B cell (primary cell): ENCODE results near the gene APEX1. TPM values are rescaled to one million over a fixed set of nuclear protein-coding genes. Genes with fewer than 3 reads are reported as not detected.

Source experiments
- ATAC-seq: fragments of 200-7000 bp; cut with Tn5 transposase; one replicate; pipeline ENCODE4 v1.10.0; 2021; ENCODE audit warnings: low read depth, mild to moderate bottlenecking, moderate number of reproducible peaks, moderate library complexity
- CTCF ChIA-PET: fragments of 350-600 bp; sonication (Branson Sonifier 250); formaldehyde crosslinking; loops from one replicate; lab custom pipeline; 2021; ENCODE audit warnings: antibody characterized with exemption, inconsistent platforms; lab: Charles Lee
- POLR2A ChIA-PET: fragments of 350-600 bp; sonication (Branson Sonifier 250); formaldehyde crosslinking; loops from one replicate; lab custom pipeline; 2021; ENCODE audit warnings: antibody characterized with exemption; lab: Charles Lee
- DNase-seq: peaks from one replicate; pipeline ENCODE4 v3.0.0; 2013
- H2AFZ ChIP-seq: 2 replicates; pipeline ENCODE4 v1.6.1; 2012; ENCODE audit warnings: mild to moderate bottlenecking, low read depth, low read length; ENCODE audit not compliant: insufficient read depth, poor library complexity, severe bottlenecking
- H3K27ac ChIP-seq, 2 donors: 1 replicate in 1 of 2; 2 replicates in 1 of 2; pipeline ENCODE4 v1.5.1; 2012 to 2013; ENCODE audit warnings: low read length in 2 of 2, mild to moderate bottlenecking in 2 of 2, moderate library complexity in 1 of 2
- H3K27me3 ChIP-seq, 4 experiments: fragments of 200-600 bp in 1 of 4; sonication (generic) in 1 of 4; replicated peaks in 1 of 4; 1 replicate in 2 of 4; 2 replicates in 2 of 4; pipeline versions ENCODE4 v1.6.1 to v1.7.0; 2013 to 2016; ENCODE audit warnings: low read length in 3 of 4, mild to moderate bottlenecking in 2 of 4, mixed read lengths in 1 of 4, moderate library complexity in 1 of 4; ENCODE audit not compliant: insufficient read depth in 4 of 4, control insufficient read depth in 3 of 4; ENCODE audit errors: control extremely low read depth in 1 of 4
- H3K36me3 ChIP-seq, 2 experiments: replicated peaks in 1 of 2; 1 replicate in 1 of 2; 2 replicates in 1 of 2; pipeline versions ENCODE4 v1.6.1 to v1.7.1; 2013; ENCODE audit warnings: low read length in 1 of 2; ENCODE audit not compliant: insufficient read depth in 2 of 2, control insufficient read depth in 1 of 2; ENCODE audit errors: control extremely low read depth in 1 of 2, extremely low read depth in 1 of 2
- H3K4me1 ChIP-seq, 2 donors: fragments of 200-600 bp in 1 of 2; sonication (generic) in 1 of 2; 1 replicate in 1 of 2; 2 replicates in 1 of 2; pipeline versions ENCODE4 v1.5.1 to v1.6.1; 2013 to 2017; ENCODE audit warnings: low read length in 2 of 2; ENCODE audit not compliant: control insufficient read depth in 2 of 2, insufficient read depth in 2 of 2
- H3K4me2 ChIP-seq: replicated peaks from 2 replicates; pipeline ENCODE3; 2012; ENCODE audit warnings: mild to moderate bottlenecking, low read depth, low read length; ENCODE audit not compliant: poor library complexity, severe bottlenecking
- H3K4me3 ChIP-seq, 5 experiments: fragments of 200-600 bp in 1 of 5; sonication (generic) in 1 of 5; 1 replicate in 3 of 5; 2 replicates in 2 of 5; pipeline versions ENCODE4 v1.5.1 to v1.7.0; 2011 to 2016; ENCODE audit warnings: low read length in 4 of 5, mild to moderate bottlenecking in 4 of 5, low read depth in 2 of 5, control low read depth in 1 of 5, moderate library complexity in 1 of 5; ENCODE audit not compliant: insufficient read depth in 1 of 5; ENCODE audit errors: control extremely low read depth in 1 of 5, extremely low read depth in 1 of 5
- H3K79me2 ChIP-seq: fragments of 200-600 bp; sonication (generic); one replicate; pipeline ENCODE4 v1.6.0; 2016; ENCODE audit warnings: low read length; ENCODE audit not compliant: control insufficient read depth, insufficient read depth
- H3K9ac ChIP-seq: fragments of 200-600 bp; sonication (generic); 2 replicates; pipeline ENCODE4 v1.6.1; 2017; ENCODE audit warnings: mild to moderate bottlenecking, low read length, moderate library complexity
- H3K9me3 ChIP-seq, 3 donors: one replicate each; pipeline versions ENCODE4 v1.6.1 to v1.7.1; 2013; ENCODE audit warnings: low read length in 2 of 3; ENCODE audit not compliant: control insufficient read depth in 2 of 3, insufficient read depth in 1 of 3; ENCODE audit errors: control extremely low read depth in 1 of 3
- H4K20me1 ChIP-seq: 2 replicates; pipeline ENCODE4 v1.6.0; 2012; ENCODE audit warnings: mild to moderate bottlenecking, low read length; ENCODE audit not compliant: insufficient read depth, control insufficient read depth, poor library complexity, severe bottlenecking
- H3K27ac Mint-ChIP-seq: one replicate; pipeline ENCODE4 v1.8.0; 2021; ENCODE audit warnings: mixed read lengths
- H3K27me3 Mint-ChIP-seq: one replicate; pipeline ENCODE4 v1.8.0; 2021; ENCODE audit warnings: mixed read lengths
- H3K4me1 Mint-ChIP-seq: one replicate; pipeline ENCODE4 v1.8.0; 2021; ENCODE audit warnings: mixed read lengths
- H3K4me3 Mint-ChIP-seq: one replicate; pipeline ENCODE4 v1.8.0; 2021; ENCODE audit warnings: mixed read lengths
- H3K9me3 Mint-ChIP-seq: one replicate; pipeline ENCODE4 v1.8.0; 2022; ENCODE audit warnings: mixed read lengths; ENCODE audit not compliant: insufficient read depth
- EZH2 ChIP-seq: IDR thresholded peaks from 2 replicates; pipeline ENCODE4 v1.6.1; 2012; ENCODE audit warnings: borderline replicate concordance, low read depth, mild to moderate bottlenecking, moderate library complexity, low read length; ENCODE audit not compliant: insufficient read depth, poor library complexity, severe bottlenecking
- WGBS: methylation state at CpG from one replicate; pipeline ENCODE4 v1.1.5; 2013; ENCODE audit warnings: missing lambda C conversion rate; ENCODE audit not compliant: insufficient coverage; 5-methylcytosine and 5-hydroxymethylcytosine counted together
- intact Hi-C: fragments of 100-400 bp; cut with micrococcal nuclease; formaldehyde crosslinking; loops from one replicate; pipeline ENCODE4 v1.10.0; 2022
- polyA plus RNA-seq: library from polyadenylated mRNA; depleted of rRNA; stranded (reverse); fragments of >200 nt; gene quantifications from 2 replicates; pipeline ENCODE4 v1.2.3, GENCODE V29; 2012
- total RNA-seq, 2 donors: library from RNA; stranded (reverse); fragments of 120-200 nt in 1 of 2; gene quantifications; 1 replicate in 1 of 2; 2 replicates in 1 of 2; pipeline versions ENCODE4 v1.2.3 to v1.2.4, GENCODE V29; 2013 to 2022
- TF ChIP-seq, protein P1 (sequence below): fragments of 200-600 bp; IDR thresholded peaks from one replicate; pipeline ENCODE4 v1.8.0; 2022; ENCODE audit warnings: antibody characterized with exemption, mild to moderate bottlenecking

The APEX1 gene
- total and polyA plus RNA-seq, 2 donors (not counting 1 experiment from before 2014, with no cell fraction given), result 103 to 169 TPM

DNA sequence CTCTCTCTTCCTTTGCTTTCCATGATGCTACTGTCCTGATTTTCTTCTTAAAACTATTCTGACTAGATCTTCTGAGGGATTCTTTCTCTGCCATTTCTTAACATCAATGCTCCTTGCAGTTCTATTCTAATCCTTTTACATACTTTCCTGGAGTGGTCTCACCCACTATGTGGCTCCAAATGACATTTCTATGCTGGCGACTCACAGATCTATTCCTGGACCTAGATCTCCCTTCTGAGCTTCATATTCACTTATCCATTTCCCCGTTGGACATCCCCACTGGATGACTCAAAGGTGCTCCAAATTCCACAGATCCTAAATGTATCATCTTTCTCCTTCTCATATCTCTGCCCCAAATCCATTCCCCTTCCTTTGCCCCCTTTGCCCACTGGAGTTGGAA is 45.8 kb upstream of the APEX1 start:
- Histone ChIP-seq H3K4me1 (peaks cover 18 to 21% of the 10 kb centered on the region in 2 donors), H3K4me2 (no peak overlapping the region), H3K36me3 (peaks cover 4 to 55% of the 10 kb centered on the region in 2 experiments), H3K4me3 (no peak overlapping the region), H2AFZ (no peak overlapping the region), H3K79me2 (peaks cover 68% of the 10 kb centered on the region), H4K20me1 (peaks cover 35% of the 10 kb centered on the region), H3K27ac (peak overlapping the region in 1 of 2 donors; percentile 56), H3K27me3 (no peaks in the 10 kb centered on the region), H3K9me3 (no peaks in the 10 kb centered on the region), H3K9ac (no peak overlapping the region)
- H3K4me3 Mint-ChIP-seq, result no peak overlapping the region
- H3K27ac Mint-ChIP-seq, result peak overlapping the region; percentile 1
- ChIA-PET CTCF (interaction anchor here (1.7 kb wide), 1 partner anchor 282 kb away, joined by 7 read pairs; no protein-coding TSS in a partner anchor), POLR2A (no interaction called here)
- intact Hi-C loops, result no loop called here
- H3K9me3 Mint-ChIP-seq, result no peaks in the 10 kb centered on the region
- ATAC-seq (no peak), DNase-seq (no peak)
- 100% methylated on average over 2 of the region's 2 CpGs for WGBS
- peaks cover 48% of the 10 kb centered on the region for H3K4me1 Mint-ChIP-seq
- no peak for TF ChIP-seq EZH2
- TF ChIP-seq, protein P1, sequence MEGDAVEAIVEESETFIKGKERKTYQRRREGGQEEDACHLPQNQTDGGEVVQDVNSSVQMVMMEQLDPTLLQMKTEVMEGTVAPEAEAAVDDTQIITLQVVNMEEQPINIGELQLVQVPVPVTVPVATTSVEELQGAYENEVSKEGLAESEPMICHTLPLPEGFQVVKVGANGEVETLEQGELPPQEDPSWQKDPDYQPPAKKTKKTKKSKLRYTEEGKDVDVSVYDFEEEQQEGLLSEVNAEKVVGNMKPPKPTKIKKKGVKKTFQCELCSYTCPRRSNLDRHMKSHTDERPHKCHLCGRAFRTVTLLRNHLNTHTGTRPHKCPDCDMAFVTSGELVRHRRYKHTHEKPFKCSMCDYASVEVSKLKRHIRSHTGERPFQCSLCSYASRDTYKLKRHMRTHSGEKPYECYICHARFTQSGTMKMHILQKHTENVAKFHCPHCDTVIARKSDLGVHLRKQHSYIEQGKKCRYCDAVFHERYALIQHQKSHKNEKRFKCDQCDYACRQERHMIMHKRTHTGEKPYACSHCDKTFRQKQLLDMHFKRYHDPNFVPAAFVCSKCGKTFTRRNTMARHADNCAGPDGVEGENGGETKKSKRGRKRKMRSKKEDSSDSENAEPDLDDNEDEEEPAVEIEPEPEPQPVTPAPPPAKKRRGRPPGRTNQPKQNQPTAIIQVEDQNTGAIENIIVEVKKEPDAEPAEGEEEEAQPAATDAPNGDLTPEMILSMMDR, result no peak
- no peaks in the 10 kb centered on the region for H3K27me3 Mint-ChIP-seq

DNA sequence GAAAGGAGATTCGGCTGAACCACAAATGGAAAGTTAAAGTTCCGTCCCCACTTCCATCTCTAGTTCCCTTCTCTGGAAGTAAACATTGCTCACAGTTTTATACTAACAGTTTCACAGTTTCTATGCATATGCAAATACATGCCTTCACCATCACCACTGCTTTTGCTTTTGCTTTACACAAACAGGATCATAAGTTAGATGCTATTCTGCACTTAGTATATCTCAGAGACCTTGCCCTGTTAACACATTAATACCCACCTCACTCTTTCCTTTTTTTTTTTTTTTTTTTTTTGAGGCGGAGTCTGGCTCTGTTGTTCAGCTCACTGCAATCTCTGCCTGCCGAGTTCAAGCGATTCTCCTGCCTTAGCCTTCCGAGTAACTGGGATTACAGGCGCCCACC is 42.6 kb upstream of the APEX1 start:
- Mint-ChIP-seq H3K4me1 (peaks cover 49% of the 10 kb centered on the region), H3K4me3 (peak overlapping the region; percentile 100), H3K27ac (peak overlapping the region; percentile 100), H3K9me3 (no peaks in the 10 kb centered on the region), H3K27me3 (no peaks in the 10 kb centered on the region)
- H3K4me1 ChIP-seq, result peaks cover 31 to 35% of the 10 kb centered on the region in 2 donors
- H3K4me3 ChIP-seq, result peak overlapping the region; percentile 77 to 97 (median 93)
- CTCF ChIA-PET, result interaction anchor here (0.7 to 4.9 kb wide), 9 partner anchors 12 to 280 kb away, joined by 3 to 83 read pairs (median 35); partner anchors contain the start of genes APEX1, OSGEP and PIP4P1
- TF ChIP-seq, protein P1, result no peak
- no peak for TF ChIP-seq EZH2
- H3K4me2 ChIP-seq, result peak overlapping the region; percentile 74
- POLR2A ChIA-PET, result interaction anchor here (1.2 to 2.2 kb wide), 3 partner anchors 42 to 201 kb away, joined by 4 to 14 read pairs (median 13); partner anchors contain the start of genes APEX1, OSGEP and PARP2
- H2AFZ ChIP-seq, result peak overlapping the region; percentile 89
- peaks cover 1 to 23% of the 10 kb centered on the region in 2 experiments for H3K36me3 ChIP-seq
- DNase-seq, result peak; percentile 79
- intact Hi-C loops, result loop anchor here (1.0 to 2.0 kb wide), 3 partner anchors 56 to 268 kb away; partner anchors contain the start of gene PNP
- no peaks in the 10 kb centered on the region for H3K9me3 ChIP-seq
- H3K27me3 ChIP-seq, result no peaks in the 10 kb centered on the region
- peaks cover 76% of the 10 kb centered on the region for H3K79me2 ChIP-seq
- 0% methylated on average over 4 of the region's 7 CpGs for WGBS
- peak; percentile 56 for ATAC-seq
- peak overlapping the region; percentile 90 to 92 for H3K27ac ChIP-seq
- H4K20me1 ChIP-seq, result peaks cover 16% of the 10 kb centered on the region
- peak overlapping the region; percentile 79 for H3K9ac ChIP-seq
